Keratinocyte (primary cell): Measurements from ENCODE around the gene MAPK1IP1L. TPM values are rescaled to one million over a fixed set of nuclear protein-coding genes. Genes with fewer than 3 reads are reported as not detected.
"Not testable (repeated sequence)": the region's sequence is repeated elsewhere in the genome, so short reads cannot be mapped to it uniquely, and the experiment has no call there.

Experiments used
- DNase-seq: peaks from one replicate; pipeline ENCODE4 v3.0.0-alpha.2; 2011; ENCODE audit warnings: low read depth, missing footprints, low spot score
- FAIRE-seq: peaks from 2 replicates; lab custom pipeline; 2011; peaks lifted over from hg19 to GRCh38; lab: Jason Lieb, UNC
- H2AFZ ChIP-seq: 2 replicates; pipeline ENCODE4 v1.6.0; 2012; ENCODE audit warnings: low read length, control low read depth, inconsistent platforms; ENCODE audit not compliant: control insufficient read depth
- H3K27ac ChIP-seq: 2 replicates; pipeline ENCODE4 v1.5.1; 2011; ENCODE audit warnings: low read length; ENCODE audit not compliant: control insufficient read depth, insufficient read depth
- H3K27me3 ChIP-seq: 3 replicates; pipeline ENCODE4 v1.6.0; 2011; ENCODE audit warnings: low read length; ENCODE audit not compliant: control insufficient read depth, insufficient read depth; ENCODE audit errors: extremely low read depth
- H3K36me3 ChIP-seq, 2 experiments: 2 replicates in 1 of 2; 3 replicates in 1 of 2; pipeline ENCODE4 v1.5.1; 2011; ENCODE audit warnings: low read length in 2 of 2, mild to moderate bottlenecking in 1 of 2; ENCODE audit not compliant: control insufficient read depth in 2 of 2, insufficient read depth in 2 of 2; ENCODE audit errors: extremely low read depth in 1 of 2
- H3K4me1 ChIP-seq: 3 replicates; pipeline ENCODE4 v1.5.1; 2011; ENCODE audit warnings: low read length; ENCODE audit not compliant: control insufficient read depth, insufficient read depth; ENCODE audit errors: extremely low read depth
- H3K4me2 ChIP-seq: 3 replicates; pipeline ENCODE4 v1.6.0; 2011; ENCODE audit warnings: low read depth, low read length; ENCODE audit not compliant: control insufficient read depth, insufficient read depth; ENCODE audit errors: extremely low read depth
- H3K4me3 ChIP-seq, 3 experiments: fragments of 200-600 bp in 1 of 3; sonication (generic) in 1 of 3; 2 replicates in 2 of 3; 3 replicates in 1 of 3; pipeline ENCODE4 v1.5.1; 2011 to 2016; ENCODE audit warnings: low read length in 3 of 3, mild to moderate bottlenecking in 3 of 3, control low read depth in 2 of 3, inconsistent platforms in 1 of 3, low read depth in 1 of 3, mixed read lengths in 1 of 3, mixed run types in 1 of 3, moderate library complexity in 1 of 3; ENCODE audit not compliant: control insufficient read depth in 2 of 3, insufficient read depth in 2 of 3; ENCODE audit errors: extremely low read depth in 1 of 3
- H3K79me2 ChIP-seq: 2 replicates; pipeline ENCODE4 v1.6.0; 2012; ENCODE audit warnings: low read length; ENCODE audit not compliant: control insufficient read depth, insufficient read depth
- H3K9ac ChIP-seq: 3 replicates; pipeline ENCODE4 v1.6.0; 2011; ENCODE audit warnings: low read length; ENCODE audit not compliant: control insufficient read depth, insufficient read depth; ENCODE audit errors: extremely low read depth
- H3K9me1 ChIP-seq: 3 replicates; pipeline ENCODE4 v1.6.0; 2011; ENCODE audit warnings: low read length; ENCODE audit not compliant: control insufficient read depth, insufficient read depth; ENCODE audit errors: extremely low read depth
- H3K9me3 ChIP-seq: 2 replicates; pipeline ENCODE4 v1.5.1; 2012; ENCODE audit warnings: low read depth, low read length; ENCODE audit not compliant: control insufficient read depth
- H4K20me1 ChIP-seq: 3 replicates; pipeline ENCODE4 v1.6.0; 2011; ENCODE audit warnings: low read length; ENCODE audit not compliant: control insufficient read depth, insufficient read depth; ENCODE audit errors: extremely low read depth
- CTCF ChIP-seq, 3 experiments: IDR thresholded peaks in 1 of 3; conservative IDR thresholded peaks in 1 of 3; optimal IDR thresholded peaks in 1 of 3; 2 replicates in 2 of 3; 3 replicates in 1 of 3; pipeline versions ENCODE3 to v1.5.1; 2011; ENCODE audit warnings: low read length in 3 of 3, mild to moderate bottlenecking in 3 of 3, moderate library complexity in 2 of 3, control low read depth in 1 of 3, inconsistent platforms in 1 of 3; ENCODE audit not compliant: insufficient read depth in 2 of 3; ENCODE audit errors: extremely low read depth in 1 of 3
- EZH2 ChIP-seq: IDR thresholded peaks from one replicate; pipeline ENCODE4 v1.6.1; 2012; ENCODE audit warnings: inconsistent platforms, mild to moderate bottlenecking, low read length, moderate library complexity
- dilution Hi-C: fragments of 300-500 bp; cut with MboI; formaldehyde crosslinking; loops from one replicate; pipeline ENCODE4 v1.7.0; 2020; ENCODE audit warnings: low sequenced_read_pairs; ENCODE audit not compliant: extremely low pct_ligation_motif_present
- polyA plus RNA-seq, 5 experiments: library from polyadenylated mRNA; depleted of rRNA in 3 of 5; stranded (reverse) in 3 of 5; stranded (forward) in 1 of 5; unstranded in 1 of 5; fragments of >200 nt; gene quantifications; 1 replicate in 1 of 5; 2 replicates in 3 of 5; 3 replicates in 1 of 5; pipeline versions ENCODE4 v1.2.1 to v1.2.3, GENCODE V29; 2011 to 2012; ENCODE audit warnings: missing spikeins in 2 of 5, low read depth in 1 of 5, low replicate concordance in 1 of 5

MAPK1IP1L gene
- polyA plus RNA-seq, 1 donor (not counting 4 experiments of a cell fraction or from before 2014, with no cell fraction given): 48.5 TPM

GRCh38 chr14:55062517-55063351 lies 11.3 kb downstream of the MAPK1IP1L start:
- Histone ChIP-seq H3K9me3 (no peaks in the 10 kb centered on the region), H3K4me1 (no peaks in the 10 kb centered on the region), H3K27ac (no peak overlapping the region), H3K79me2 (peaks cover 55% of the 10 kb centered on the region), H3K4me2 (no peak overlapping the region), H3K27me3 (no peaks in the 10 kb centered on the region), H4K20me1 (peaks cover 12% of the 10 kb centered on the region), H3K9me1 (no peaks in the 10 kb centered on the region), H3K36me3 (peaks cover 8 to 39% of the 10 kb centered on the region in 2 experiments), H2AFZ (no peak overlapping the region), H3K9ac (no peak overlapping the region), H3K4me3 (no peak overlapping the region)
- no peak for TF ChIP-seq CTCF (optimal IDR thresholded peaks at IDR 0.05 in 1 of 3, IDR thresholded peaks at IDR 0.05 in 1 of 3, conservative IDR thresholded peaks at IDR 0.05 in 1 of 3; ENCODE audit: extremely low read depth in 1 of 3, insufficient read depth in 2 of 3, low read length in 3 of 3)
- no peak for TF ChIP-seq EZH2
- DNase-seq (no peak), FAIRE-seq (peak; percentile 53)
- dilution Hi-C loops: no loop called here

- H3K27me3 ChIP-seq, H3K9me1 ChIP-seq, dilution Hi-C loops, H3K4me1 ChIP-seq, H3K9me3 ChIP-seq, H2AFZ ChIP-seq, FAIRE-seq, DNase-seq, H3K4me2 ChIP-seq, H3K9ac ChIP-seq, H3K4me3 ChIP-seq, H3K27ac ChIP-seq: not testable (repeated sequence)
- Histone ChIP-seq H3K79me2 (peaks cover 35% of the 10 kb centered on the region), H4K20me1 (peaks cover 12% of the 10 kb centered on the region), H3K36me3 (peaks cover 9 to 35% of the 10 kb centered on the region in 2 experiments)
Measured at GRCh38 chr14:55064896-55065295, 13.4 kb downstream of the MAPK1IP1L start.
